MM.1S (cell line): ENCODE data around the gene PGS1.

ENCODE experiments used
- EZH2 ChIP-seq: fragments of 300-600 bp; sonication (generic); optimal IDR thresholded peaks from 2 replicates; pipeline ENCODE3; 2017; ENCODE audit warnings: low read depth, mild to moderate bottlenecking, antibody characterized with exemption, low read length, mixed read lengths
- EZH2phosphoT487 ChIP-seq: fragments of 300-600 bp; sonication (generic); IDR thresholded peaks from 2 replicates; pipeline ENCODE4 v1.6.1; 2018; ENCODE audit warnings: antibody characterized with exemption, low read length
- TF ChIP-seq, protein P1 (sequence below): fragments of 300-600 bp; sonication (generic); IDR thresholded peaks from 2 replicates; pipeline ENCODE4 v1.5.1; 2016; ENCODE audit warnings: antibody characterized with exemption, low read length, mixed read lengths

DNA sequence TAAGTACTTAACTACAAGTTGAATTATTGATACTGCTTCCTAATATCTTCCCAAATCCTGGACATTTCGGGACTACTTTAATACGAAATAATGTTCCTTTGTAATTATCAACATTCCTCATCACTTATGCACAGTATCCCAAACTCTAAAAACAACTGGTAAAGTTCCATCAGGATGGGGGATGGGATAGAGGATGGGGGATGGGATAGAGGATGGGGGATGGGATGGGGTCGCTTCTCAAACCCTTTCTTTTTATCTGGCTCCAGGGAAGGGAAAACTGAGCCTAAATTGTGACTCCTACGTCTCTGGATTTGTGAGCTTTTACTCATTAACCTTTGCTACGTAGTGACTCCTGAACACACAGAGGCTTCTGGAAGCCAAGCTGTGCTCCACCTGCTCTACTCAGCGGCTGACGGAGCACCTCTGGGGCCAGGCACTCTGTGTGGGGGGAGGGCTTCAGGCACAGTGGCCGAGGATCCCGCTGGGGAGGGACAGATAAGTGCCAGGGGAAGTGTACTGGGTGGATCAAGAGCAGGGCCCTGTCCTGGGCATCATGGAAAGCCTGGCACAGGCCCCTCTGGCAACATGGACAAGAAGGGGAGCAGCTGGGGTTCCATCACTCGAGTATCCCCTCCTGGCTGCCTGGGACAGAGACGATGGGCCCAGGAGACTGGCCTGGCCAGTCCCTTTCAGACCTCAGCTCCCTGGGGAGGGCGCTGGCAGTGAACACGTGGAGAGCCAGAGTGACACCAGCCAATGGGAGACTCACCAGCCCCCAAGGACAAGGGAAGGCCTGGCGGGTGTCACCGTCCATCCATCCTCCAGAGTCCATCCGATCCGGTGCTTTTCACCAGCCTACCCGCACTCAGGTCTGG, 56.2 kb downstream of the PGS1 start:
- no peak for TF ChIP-seq EZH2phosphoT487
- TF ChIP-seq EZH2: no peak
- TF ChIP-seq, protein P1, sequence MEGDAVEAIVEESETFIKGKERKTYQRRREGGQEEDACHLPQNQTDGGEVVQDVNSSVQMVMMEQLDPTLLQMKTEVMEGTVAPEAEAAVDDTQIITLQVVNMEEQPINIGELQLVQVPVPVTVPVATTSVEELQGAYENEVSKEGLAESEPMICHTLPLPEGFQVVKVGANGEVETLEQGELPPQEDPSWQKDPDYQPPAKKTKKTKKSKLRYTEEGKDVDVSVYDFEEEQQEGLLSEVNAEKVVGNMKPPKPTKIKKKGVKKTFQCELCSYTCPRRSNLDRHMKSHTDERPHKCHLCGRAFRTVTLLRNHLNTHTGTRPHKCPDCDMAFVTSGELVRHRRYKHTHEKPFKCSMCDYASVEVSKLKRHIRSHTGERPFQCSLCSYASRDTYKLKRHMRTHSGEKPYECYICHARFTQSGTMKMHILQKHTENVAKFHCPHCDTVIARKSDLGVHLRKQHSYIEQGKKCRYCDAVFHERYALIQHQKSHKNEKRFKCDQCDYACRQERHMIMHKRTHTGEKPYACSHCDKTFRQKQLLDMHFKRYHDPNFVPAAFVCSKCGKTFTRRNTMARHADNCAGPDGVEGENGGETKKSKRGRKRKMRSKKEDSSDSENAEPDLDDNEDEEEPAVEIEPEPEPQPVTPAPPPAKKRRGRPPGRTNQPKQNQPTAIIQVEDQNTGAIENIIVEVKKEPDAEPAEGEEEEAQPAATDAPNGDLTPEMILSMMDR: no peak
